Amniotic epithelial cell (primary cell): ENCODE measurements around the gene PAGR1.

Experiments used
- DNase-seq: peaks from one replicate; pipeline ENCODE4 v3.0.0-alpha.2; 2010; ENCODE audit warnings: low read depth

Gene PAGR1

DNA sequence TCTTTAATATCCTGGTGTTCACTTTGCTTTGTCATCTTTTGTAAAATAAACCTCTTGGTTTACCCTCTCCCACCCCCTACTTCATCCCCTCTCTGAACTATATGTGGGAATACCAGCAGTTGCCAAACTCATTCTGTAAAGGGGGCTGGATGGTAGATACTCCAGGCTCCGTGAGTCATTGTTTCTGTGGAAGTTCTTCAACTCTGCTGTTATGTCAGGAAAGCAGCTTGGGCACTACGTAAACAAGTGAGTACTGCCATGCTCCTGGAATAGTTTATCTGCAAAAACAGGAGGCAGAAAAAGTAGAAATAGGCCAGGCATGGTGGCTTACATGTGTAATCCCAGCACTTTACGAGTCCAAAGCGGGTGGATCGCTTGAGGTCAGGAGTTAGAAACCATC is 21.9 kb downstream of the PAGR1 start:
- peak; percentile 95 for DNase-seq

- peak; percentile 74 for DNase-seq
These were observed 23.9 kb downstream of the PAGR1 start for GRCh38 chr16:29839822-29840221.

GRCh38 chr16:29840240-29840639 is 24.3 kb downstream of the PAGR1 start:
- no peak for DNase-seq

- DNase-seq = no peak
These were observed 25.7 kb downstream of the PAGR1 start for GRCh38 chr16:29841631-29842030.

DNA sequence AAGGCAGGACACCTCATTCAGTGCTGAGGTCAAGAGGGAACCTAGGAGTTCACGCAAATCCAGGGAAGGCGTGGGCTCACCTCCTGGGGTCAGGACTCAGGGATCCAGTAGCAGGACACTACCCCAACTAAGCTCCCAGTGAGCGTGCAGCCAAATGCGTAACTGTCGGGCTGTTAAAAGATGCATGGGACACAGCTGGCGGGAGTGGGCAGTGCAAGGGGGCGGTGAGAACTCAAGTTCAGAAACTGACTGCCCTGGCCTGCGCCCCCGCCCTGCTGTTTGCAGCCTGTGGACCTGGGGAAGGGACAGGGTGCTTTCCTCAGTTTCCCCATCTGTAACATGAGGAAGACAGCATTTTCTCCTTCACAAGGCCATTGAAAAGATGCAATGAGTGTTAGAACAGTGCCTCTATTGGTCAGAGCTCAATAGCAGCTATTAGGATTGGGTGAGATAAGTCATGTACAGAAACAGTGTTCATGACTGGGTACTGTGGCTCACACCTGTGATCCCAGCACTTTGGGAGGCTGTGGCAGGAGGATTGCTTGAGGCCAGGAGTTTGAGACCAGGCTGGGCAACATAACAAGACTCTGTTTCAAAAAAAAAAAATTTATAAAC is 26.9 kb downstream of the PAGR1 start:
- no peak for DNase-seq

DNA sequence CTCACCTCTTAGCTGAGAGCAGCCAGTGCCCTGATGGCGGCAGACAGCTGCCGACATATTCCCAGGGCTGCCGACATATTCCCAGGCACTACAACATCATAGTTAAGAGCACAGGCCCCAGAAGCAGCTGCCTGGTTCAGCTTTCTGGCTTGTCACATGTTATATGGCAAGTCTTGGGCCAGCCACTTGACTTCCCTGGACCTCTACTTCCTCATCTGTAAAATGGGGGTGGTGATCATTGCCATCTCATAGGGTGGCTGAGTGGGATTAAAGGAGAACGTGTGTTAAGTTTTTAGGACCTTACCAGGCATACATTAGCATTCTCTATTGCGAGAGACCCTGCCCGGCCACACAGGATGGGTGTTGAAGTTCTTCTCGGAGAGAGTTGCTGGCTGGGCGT is 28.0 kb downstream of the PAGR1 start:
- DNase-seq = no peak

GRCh38 chr16:29844575-29845331 is 28.8 kb downstream of the PAGR1 start:
- peak; percentile 76 for DNase-seq

DNA sequence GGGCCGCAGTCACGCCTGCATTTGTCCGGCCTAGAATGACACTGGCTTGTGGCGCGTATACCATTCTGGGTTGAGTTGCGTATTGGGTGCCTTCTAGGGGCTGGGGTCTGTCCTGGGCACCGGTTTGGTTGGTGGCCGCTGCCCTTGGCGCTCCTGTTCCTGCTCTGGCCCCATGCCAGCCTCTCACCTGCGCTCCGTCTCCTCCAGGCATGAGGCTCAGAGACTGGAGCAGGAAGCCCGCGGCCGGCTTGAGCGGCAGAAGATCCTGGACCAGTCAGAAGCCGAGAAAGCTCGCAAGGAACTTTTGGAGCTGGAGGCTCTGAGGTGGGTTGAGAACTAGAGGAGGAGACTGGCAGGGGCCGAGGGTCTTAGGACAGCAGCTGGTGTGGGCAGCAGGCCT is 29.7 kb downstream of the PAGR1 start:
- no peak for DNase-seq

GRCh38 chr16:29848420-29849297 is 32.7 kb downstream of the PAGR1 start:
- DNase-seq = peak; percentile 63

GRCh38 chr16:29849505-29849904 is 33.6 kb downstream of the PAGR1 start:
- DNase-seq = peak; percentile 25

DNA sequence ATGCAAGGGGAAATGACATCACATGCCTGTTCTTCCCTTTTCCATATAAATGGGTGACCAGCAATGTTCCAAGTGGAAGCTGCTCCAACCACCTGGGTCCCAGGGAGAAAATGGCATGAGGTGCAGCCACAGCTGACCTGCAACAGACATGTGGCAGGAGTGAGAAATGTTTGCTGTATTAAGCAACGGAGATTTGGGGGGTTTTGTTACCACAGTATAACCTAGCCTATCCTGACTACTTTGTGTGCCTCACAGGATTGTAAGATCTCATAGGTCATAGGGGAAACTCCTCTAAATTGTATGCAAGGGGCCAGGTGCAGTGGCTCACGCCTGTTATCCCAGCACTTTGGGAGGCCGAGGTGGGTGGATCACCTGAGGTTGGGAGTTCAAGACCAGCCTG is 35.0 kb downstream of the PAGR1 start:
- DNase-seq = no peak

DNA sequence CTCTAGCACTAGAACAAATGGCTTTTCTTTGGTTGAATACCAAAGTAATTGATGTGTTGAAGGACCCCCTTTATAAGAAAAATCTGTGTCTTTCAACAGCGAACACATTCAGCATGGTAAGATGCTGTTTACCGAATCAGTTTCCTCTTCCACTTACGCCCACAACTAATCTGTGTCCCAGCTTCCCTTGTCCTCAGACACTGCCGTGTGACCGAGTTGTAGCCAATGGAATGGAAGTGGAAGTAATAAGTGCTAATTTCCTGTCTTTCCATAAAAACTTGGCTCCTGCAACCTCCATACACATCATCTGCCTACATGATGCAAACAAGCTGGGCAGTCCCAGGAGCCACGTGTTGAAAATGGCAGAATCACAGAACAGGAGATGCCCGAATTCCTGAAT is 36.7 kb downstream of the PAGR1 start:
- DNase-seq = no peak

GRCh38 chr16:29854520-29855100 is 38.7 kb downstream of the PAGR1 start:
- no peak for DNase-seq

DNA sequence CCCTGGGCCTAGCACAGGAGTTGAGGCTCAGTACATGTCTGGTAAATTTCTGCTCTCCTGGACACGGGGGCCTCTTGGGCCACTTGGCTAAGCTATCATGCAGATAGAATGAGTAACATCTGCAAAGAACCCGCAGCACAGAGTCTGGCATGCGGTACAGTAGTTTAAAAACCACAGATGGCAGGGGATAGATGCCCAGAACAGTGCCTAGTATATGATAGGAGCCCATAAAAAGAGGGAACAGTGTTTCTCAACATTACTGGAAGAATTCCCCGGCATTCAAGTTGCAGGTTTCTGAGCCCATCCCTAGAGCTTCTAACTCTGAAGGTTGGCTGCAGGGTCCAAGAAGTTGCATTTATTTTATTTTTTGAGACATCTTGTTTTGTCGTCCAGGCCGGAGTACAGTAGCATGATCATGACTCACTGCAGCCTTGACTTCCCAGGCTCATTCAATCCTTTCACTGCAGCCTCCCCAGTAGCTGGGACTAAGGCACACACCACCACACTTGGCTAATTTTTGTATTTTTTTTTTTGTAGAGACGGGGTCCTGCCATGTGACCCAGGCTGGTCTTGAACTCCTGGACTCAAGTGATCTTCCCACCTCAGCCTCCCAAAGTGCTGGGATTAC is 41.3 kb downstream of the PAGR1 start:
- peak; percentile 96 for DNase-seq

GRCh38 chr16:29858149-29858849 is 42.3 kb downstream of the PAGR1 start:
- peak; percentile 21 for DNase-seq

GRCh38 chr16:29858974-29859373 is 43.0 kb downstream of the PAGR1 start:
- DNase-seq = no peak

DNA sequence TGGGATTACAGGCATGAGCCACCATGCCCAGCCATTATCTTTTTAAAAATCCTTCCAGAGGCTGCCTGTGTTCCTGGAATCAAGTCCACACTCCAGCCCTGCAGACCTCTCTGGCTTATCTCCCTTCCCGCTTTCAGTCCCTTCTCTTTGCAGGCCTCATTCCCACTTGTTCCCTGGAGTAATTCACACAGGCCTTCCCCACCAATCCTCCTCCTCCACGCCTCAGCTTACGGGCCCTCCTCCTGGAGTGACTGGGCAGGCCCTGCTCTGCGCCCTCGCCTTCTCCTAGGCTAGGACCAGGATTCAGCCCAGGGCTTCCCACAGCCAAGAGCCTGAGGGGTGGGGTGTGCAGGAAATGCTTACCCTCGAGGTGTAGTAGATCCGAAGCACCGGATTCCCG is 44.3 kb downstream of the PAGR1 start:
- no peak for DNase-seq

GRCh38 chr16:29862383-29862883 is 46.5 kb downstream of the PAGR1 start:
- no peak for DNase-seq

DNA sequence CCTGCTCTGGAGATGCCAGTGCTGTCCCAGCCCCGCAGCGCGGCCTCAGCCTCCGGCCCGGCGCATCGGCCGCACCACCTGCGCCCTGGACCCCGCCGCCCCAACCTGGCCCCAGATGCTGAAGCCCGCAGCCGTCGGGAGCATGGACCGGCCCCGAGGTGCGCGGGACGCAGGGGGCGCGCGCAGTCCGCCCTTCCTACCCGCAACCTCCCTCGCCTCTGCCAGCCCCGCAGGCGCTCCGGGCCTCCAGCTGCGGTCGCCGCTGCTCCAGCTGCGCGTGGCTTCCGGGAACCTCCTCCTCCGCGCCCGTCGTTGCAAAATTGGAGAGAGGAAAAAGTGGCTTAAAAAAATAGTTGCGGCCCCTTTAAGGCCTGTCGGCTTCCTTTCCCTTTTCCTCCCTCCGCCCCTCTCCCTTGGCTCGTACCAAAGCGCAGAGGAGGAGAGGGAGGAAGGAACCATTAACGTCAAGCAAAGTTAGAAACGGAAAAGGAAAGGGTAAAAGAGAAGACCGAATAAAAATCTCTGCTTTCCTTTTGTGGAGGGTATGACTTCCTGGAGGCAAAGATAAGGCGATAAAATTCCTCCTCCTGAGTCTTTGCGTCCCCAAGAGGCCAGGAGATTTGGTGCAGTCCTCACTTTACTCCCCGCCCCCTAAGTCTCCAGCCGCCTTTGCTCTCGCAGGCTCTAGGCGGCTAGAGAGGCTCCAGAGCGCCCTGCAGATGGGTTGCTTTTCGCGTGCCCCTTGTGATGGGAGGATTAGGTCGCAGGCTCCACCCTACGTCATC is 47.1 kb downstream of the PAGR1 start, which contains the start of gene CDIPT:
CDIPT (minus strand) TSS at position 343 of the 785 bp plus-strand sequence. CDS start 369 bp downstream, outside the sequence.
- DNase-seq = peak; percentile 98

- DNase-seq = no peak
These were observed 47.7 kb downstream of the PAGR1 start for GRCh38 chr16:29863669-29863984.
